NCI-H1417 (cell line): ENCODE measurements around the gene CDH23.

Experiments used
- DNase-seq, 3 experiments: peaks; one replicate each; lab custom pipeline; 2025; lab: John Stamatoyannopoulos, UW

Gene CDH23

DNA sequence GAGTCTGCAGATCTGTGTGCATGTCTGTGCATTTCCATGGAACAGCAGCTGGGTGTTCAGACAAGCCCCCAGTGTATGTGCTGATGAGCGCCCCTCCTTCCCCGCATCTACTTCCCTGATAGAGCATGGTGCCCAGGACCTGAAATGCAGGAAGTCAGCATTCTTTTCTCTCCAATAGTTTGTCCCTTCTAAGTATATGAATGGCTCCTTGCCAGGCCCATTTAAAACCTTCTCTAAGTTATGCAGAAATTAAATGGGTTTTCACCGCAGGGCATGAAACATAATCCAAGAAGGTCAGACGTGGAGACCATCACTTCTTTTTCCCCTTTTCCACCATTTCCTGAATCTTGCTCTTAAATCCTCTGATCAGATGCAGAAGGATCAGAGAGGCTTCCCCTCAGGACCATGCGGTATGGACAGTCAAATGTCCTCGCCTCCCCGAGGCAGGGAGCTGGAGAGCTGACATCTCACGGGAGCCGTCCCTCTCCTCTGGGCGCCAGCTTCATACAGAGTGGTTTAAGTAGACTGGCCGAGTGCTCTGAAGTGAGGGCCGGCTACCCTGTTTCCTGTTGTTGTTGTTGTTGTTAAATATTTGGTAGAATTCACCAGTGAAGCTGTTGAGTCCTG, 167.6 kb downstream of the CDH23 start:
- DNase-seq, result peak in 1 of 3 experiments; percentile 20

GRCh38 chr10:71565284-71566000, 168.7 kb downstream of the CDH23 start:
- DNase-seq, result no peak

- DNase-seq, result no peak
Observed at GRCh38 chr10:71567006-71567405, 170.3 kb downstream of the CDH23 start.

DNA sequence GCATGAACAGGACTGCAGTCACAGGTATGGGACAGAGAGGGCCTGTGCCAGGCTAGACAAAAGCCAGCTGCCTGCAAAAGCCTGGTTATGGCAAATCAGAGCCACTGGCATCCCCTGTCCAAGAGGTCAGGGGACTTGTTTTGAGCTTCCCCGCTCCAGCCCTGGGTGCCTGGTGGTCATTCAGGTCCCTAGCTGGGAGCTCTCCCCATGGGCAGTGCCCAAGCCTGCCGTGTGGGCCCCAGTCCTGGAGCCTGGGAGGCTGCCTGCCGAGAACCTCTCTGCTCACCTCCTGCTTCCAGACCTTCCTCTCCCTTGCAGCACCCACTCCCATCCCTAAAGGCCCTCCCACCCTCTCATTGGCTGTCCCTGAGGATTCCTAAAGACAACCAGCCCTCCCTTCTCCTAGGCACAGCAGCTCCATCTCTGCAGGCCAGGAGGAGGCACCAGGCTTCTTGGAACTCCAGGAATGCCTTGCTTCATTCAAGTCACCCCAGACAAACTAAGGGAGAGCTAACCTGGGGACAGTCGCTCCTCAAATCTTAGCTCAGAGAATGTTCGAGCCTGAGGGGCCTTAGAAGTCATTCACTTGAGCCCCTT, 172.3 kb downstream of the CDH23 start:
- DNase-seq, result no peak

- DNase-seq, result peak; percentile 28 to 76 (median 57)
Observed at GRCh38 chr10:71569775-71570588, 173.3 kb downstream of the CDH23 start.

GRCh38 chr10:71571460-71572175, 174.9 kb downstream of the CDH23 start:
- DNase-seq, result no peak

DNA sequence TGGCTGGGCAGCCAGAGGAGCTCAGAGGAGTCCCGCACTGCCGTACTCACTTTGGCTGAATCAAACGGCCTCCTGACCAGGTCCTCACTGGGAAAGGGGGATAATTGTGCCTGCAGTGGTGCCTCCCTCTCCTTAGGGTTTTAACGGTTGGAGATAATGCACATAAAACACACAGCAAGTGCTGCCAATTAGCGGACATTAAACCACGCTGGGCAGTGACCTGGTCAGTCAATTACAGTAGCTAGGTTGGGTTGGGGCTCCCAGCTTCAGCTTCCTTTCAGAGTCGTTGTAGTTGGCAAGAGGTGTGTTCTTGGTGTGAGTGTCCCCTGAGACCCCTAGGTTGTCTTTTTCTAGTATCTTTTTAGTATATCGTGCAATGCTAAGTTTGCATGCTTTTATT, 176.2 kb downstream of the CDH23 start:
- peak in 1 of 3 experiments; percentile 7 for DNase-seq

DNA sequence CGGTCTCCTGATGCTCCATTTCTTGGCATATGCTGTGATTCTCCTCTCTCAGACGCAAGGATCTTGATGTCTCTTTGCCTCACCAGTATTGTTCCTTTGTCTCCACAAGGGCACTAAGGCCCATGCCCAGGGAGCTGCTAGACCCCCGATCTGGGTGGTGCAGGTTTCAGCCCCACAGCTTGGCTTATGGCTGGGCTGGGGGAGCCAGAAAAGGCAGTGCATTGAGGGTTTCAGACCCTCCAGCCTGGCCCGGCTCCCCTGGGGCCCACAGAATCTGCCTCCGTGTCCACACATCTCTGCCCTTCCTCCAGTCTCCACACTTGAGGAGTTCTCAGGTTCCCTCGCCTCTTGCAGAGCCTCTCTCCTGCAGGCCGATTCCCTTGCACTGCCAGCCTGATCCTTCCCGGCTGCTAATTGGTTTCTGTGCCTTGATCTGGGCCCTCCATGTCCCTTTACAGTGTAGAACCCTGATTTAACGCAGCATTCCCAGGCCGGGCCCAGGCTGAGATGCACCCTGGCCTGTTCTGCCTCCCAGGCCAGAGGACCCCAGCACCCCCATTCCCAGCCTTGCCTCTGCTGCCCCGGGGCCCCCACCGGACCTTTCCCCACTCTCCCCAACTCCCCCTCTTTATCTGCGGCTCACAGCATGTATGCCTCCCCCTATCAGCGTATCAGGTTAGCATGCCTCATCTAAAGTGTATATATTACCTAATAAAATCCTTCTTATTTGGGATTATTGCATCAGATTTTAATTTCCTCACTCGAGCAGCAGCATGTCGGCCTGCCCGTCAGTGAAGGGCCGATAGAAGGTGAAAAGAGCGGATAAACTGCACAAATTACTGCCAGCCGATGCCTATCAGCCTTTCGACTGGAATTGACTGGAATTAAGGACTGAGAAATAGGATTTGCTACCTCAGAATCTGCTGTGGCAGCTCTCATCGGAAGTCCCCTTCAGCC, 177.1 kb downstream of the CDH23 start:
- DNase-seq, result no peak

DNA sequence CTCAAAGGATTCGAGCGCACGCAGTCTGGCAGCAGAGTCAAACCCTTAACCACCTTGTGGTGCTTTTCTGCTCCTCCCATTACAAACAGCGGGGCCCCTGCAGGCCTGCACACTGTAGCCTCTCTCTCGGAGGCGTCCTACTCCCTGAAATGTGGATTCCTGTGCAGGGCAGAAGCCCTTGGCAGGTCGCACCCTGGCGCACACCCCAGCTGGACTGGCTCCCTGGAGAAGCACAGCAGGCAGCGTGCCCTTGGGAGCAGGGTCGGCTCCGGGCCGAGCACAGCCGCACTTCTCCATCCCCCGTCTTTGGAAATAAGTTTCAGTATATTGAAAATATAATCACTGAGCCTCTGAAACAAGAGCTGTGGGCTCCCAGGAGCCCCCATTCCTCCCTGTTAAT, 178.7 kb downstream of the CDH23 start:
- DNase-seq, result no peak

GRCh38 chr10:71575934-71576801, 179.4 kb downstream of the CDH23 start:
- DNase-seq, result peak; percentile 61 to 85 (median 67)

GRCh38 chr10:71576842-71577241, 180.1 kb downstream of the CDH23 start:
- DNase-seq, result no peak

DNA sequence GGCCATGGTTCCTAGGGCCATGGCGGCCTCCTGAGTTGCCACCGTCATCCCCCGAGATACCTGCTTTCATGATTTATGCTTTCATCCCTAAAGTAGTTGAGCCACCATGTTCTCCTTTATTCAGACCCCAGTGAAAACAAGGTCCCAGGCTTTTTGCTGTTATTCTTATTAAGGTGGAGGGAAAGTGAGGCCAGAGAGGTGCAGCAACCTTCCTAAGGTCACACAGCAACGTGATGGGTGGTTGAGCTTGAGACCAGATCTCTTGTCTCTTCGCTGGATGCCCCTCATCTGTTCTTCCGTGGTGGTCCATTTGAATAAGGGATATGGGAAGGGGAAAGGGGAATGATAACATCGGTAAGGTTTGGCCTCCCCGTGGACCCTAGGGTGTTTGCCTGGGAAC, 180.6 kb downstream of the CDH23 start:
- no peak for DNase-seq

DNA sequence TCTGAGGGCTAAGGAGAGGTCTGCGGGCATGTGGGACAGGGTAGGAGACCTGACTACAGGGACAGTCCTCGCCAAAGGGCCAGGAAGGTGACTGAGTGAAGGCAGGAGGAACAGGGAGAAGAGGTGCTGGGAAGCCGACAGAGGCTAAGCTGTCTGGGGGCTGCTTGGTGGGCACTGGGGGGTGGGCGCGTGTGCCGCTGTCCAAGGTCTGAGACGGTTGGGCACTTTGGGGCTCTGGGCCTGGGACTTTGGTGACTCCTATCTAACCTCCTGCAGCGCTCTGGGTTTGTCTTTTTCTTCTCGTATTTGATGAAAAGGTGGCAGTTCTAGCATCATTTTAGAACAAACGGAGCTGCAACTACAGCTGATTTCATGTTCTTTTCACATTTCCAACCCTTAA, 181.3 kb downstream of the CDH23 start:
- DNase-seq, result no peak

DNA sequence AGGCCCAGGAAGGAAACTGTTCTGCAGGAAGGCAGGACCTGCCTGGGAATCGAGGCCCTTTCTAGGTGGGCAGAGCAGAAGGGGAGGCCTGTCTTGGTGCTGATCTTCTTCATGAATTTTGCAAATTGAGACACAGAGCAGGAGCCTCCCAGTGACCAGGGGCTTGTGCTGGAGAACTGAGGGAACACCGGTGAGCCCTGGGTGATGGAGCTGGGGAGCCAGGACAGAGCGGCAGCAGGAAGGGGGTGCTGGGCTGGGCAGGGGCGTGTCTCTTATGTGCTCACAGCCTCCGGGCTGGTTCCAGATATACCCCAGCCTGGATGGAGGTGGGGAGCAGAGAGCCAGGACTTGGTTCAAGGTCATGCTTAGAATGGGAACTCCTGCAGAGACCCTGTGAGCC, 182.9 kb downstream of the CDH23 start:
- DNase-seq, result no peak

DNA sequence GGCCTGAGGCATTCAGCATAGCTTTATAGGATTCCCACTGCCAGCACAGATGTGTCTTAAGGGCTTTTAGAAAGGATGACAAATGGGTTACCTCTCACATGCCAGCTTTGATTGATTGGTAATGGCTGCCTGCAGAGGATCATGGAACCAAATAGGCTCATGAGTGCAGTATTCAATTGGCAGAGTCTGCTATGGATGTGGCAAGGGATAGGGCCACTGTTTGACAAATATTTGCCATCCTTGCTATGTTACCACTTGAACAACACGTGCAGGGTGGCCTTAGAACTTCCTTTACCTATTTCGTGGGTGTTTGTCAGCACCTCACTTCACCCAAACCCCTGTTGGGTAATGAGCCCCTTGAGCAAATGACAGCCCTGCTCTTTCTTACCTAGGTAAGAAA, 183.7 kb downstream of the CDH23 start:
- DNase-seq, result peak in 1 of 3 experiments; percentile 28

GRCh38 chr10:71580926-71581325, 184.2 kb downstream of the CDH23 start:
- no peak for DNase-seq

DNA sequence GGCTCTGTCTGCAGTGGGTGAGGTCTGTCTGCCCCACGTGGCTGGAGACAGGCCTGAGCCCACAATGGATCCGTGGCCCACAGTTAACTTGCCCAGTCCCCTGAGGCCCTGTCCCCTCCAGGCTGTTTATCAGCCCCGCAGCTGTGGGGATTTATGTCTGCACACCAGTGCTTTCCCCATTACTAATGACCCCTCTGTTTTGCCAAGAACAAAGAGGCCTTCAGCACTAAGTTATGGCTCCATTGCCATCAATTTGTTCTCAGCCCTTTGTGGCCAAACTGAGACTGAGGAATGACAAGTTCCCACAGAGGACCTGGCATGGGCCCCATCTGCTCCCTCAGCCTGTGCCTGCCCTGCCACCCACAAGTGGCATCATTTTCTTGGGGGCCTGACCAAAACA, 184.7 kb downstream of the CDH23 start:
- DNase-seq, result no peak

DNA sequence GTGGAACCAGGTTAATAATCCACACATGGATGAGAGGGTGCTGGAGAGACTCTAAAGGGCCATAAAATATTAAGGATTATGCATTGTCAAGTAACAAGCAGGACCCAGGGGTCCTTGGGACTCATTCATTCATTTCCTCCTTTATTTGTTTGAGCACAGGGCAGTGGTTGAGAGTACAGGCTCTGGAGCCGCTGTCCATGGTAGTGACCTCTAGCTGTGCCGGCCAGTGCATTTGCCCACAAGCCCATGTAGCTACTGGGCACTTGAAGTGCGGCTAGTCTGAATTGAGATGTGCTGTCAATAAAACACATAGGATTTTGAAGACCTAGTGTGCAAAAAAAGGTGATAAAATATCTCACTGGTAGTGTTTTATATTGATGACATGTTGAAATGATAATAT, 185.3 kb downstream of the CDH23 start:
- DNase-seq, result no peak
